ENCODE measurements around the gene SCN3B. TPM values are rescaled to one million over a fixed set of nuclear protein-coding genes. Genes with fewer than 3 reads are reported as not detected.

SCN3B gene
- total and polyA plus RNA-seq, 2 experiments from 2014 or later: 0.30 to 1.8 TPM

GRCh38 chr11:123630126-123630608 lies 24.3 kb downstream of the SCN3B start:
- Histone ChIP-seq H2AFZ (no peak overlapping the region), H3K4me2 (no peak overlapping the region), H3K9me3 (ENCODE audit: low read depth) (no peaks in the 10 kb centered on the region), H3K36me3 (replicated peaks; ENCODE audit: insufficient read depth, low read depth) (no peaks in the 10 kb centered on the region), H3K9me2 (replicated peaks; ENCODE audit: insufficient read depth) (no peaks in the 10 kb centered on the region), H3K4me1 (ENCODE audit: insufficient read depth) (no peaks in the 10 kb centered on the region), H3K79me2 (no peaks in the 10 kb centered on the region), H3K27ac (no peak overlapping the region), H3K27me3 (no peaks in the 10 kb centered on the region), H4K20me1 (ENCODE audit: insufficient read depth, poor library complexity, severe bottlenecking) (no peaks in the 10 kb centered on the region), H3K4me3 (no peak overlapping the region)
- DNase-seq (ENCODE audit: low spot score): no peak
- 69% methylated on average over 3 of the region's 3 CpGs for WGBS (ENCODE audit: low lambda C conversion rate, missing lambda C conversion rate)
- no peak for TF ChIP-seq CTCF (IDR thresholded peaks at IDR 0.05; ENCODE audit: poor library complexity)
- no peak for TF ChIP-seq EZH2 (IDR thresholded peaks at IDR 0.05; ENCODE audit: borderline replicate concordance)
- TF ChIP-seq EZH2phosphoT487 (IDR thresholded peaks at IDR 0.05; ENCODE audit: low read depth, severe bottlenecking, unreplicated experiment): no peak

GRCh38 chr11:123628936-123629683 lies 25.3 kb downstream of the SCN3B start:
- H3K4me2 ChIP-seq: no peak overlapping the region
- no peaks in the 10 kb centered on the region for H4K20me1 ChIP-seq (ENCODE audit: insufficient read depth, poor library complexity, severe bottlenecking)
- H3K4me1 ChIP-seq (ENCODE audit: insufficient read depth): no peaks in the 10 kb centered on the region
- H2AFZ ChIP-seq: no peak overlapping the region
- 73% methylated on average over 10 of the region's 10 CpGs for WGBS (ENCODE audit: low lambda C conversion rate, missing lambda C conversion rate)
- H3K4me3 ChIP-seq: no peak overlapping the region
- DNase-seq (ENCODE audit: low spot score): peak; percentile 41
- no peaks in the 10 kb centered on the region for H3K27me3 ChIP-seq
- H3K79me2 ChIP-seq: no peaks in the 10 kb centered on the region
- no peaks in the 10 kb centered on the region for H3K36me3 ChIP-seq (replicated peaks; ENCODE audit: insufficient read depth, low read depth)
- H3K9me2 ChIP-seq (replicated peaks; ENCODE audit: insufficient read depth): no peaks in the 10 kb centered on the region
- H3K27ac ChIP-seq: peak overlapping the region; percentile 8
- no peaks in the 10 kb centered on the region for H3K9me3 ChIP-seq (ENCODE audit: low read depth)
- TF ChIP-seq CTCF (IDR thresholded peaks at IDR 0.05; ENCODE audit: poor library complexity): no peak
- TF ChIP-seq EZH2 (IDR thresholded peaks at IDR 0.05; ENCODE audit: borderline replicate concordance): no peak
- no peak for TF ChIP-seq EZH2phosphoT487 (IDR thresholded peaks at IDR 0.05; ENCODE audit: low read depth, severe bottlenecking, unreplicated experiment)

- Histone ChIP-seq H3K4me2 (no peak overlapping the region), H3K27ac (no peak overlapping the region), H3K4me3 (no peak overlapping the region), H3K79me2 (no peaks in the 10 kb centered on the region), H4K20me1 (ENCODE audit: insufficient read depth, poor library complexity, severe bottlenecking) (no peaks in the 10 kb centered on the region), H3K36me3 (replicated peaks; ENCODE audit: insufficient read depth, low read depth) (no peaks in the 10 kb centered on the region), H3K27me3 (no peaks in the 10 kb centered on the region), H3K9me3 (ENCODE audit: low read depth) (no peaks in the 10 kb centered on the region), H2AFZ (no peak overlapping the region), H3K9me2 (replicated peaks; ENCODE audit: insufficient read depth) (no peaks in the 10 kb centered on the region), H3K4me1 (ENCODE audit: insufficient read depth) (no peaks in the 10 kb centered on the region)
- WGBS (ENCODE audit: low lambda C conversion rate, missing lambda C conversion rate): 82% methylated on average over 2 of the region's 2 CpGs
- no peak for TF ChIP-seq CTCF (IDR thresholded peaks at IDR 0.05; ENCODE audit: poor library complexity)
- no peak for DNase-seq (ENCODE audit: low spot score)
These were observed 29.4 kb downstream of the SCN3B start for GRCh38 chr11:123624974-123625373.
